Activated CD4-positive, alpha-beta T cell treated with anti-CD3 and anti-CD28 coated beads, Interleukin-2, Interleukin-4, amounts not matched to agents 100 ng/mL and 50 ng/mL, durations not matched to agents 16 hours and 8 hours (primary cell): ENCODE data around the gene TRIM4.

ENCODE experiments used
- DNase-seq: peaks from one replicate; pipeline ENCODE4 v3.0.0-alpha.2; 2020; ENCODE audit warnings: low spot score

TRIM4 gene

GRCh38 chr7:99842926-99843325 is 76.4 kb downstream of the TRIM4 start:
- DNase-seq = no peak
